K562 (cell line): ENCODE measurements around the gene RARRES2. TPM values are rescaled to one million over a fixed set of nuclear protein-coding genes. Genes with fewer than 3 reads are reported as not detected.
"Not testable (repeated sequence)": the region's sequence is repeated elsewhere in the genome, so short reads cannot be mapped to it uniquely, and the experiment has no call there.

Source experiments
- ATAC-seq: fragments of 200-7000 bp; cut with Tn5 transposase; 3 replicates; pipeline ENCODE4 v1.9.1; 2020; ENCODE audit warnings: moderate library complexity
- BruUV-seq: library from RNA; stranded (reverse); fragments of 400-500 nt; replicated peaks from 2 replicates; lab custom pipeline; 2021; lab: Mats Ljungman, UMichigan
- CTCF ChIA-PET: fragments of 300-600 bp; formaldehyde crosslinking; extraction: SDS; loops from one replicate; lab custom pipeline; 2021; ENCODE audit warnings: low intra/inter-chr PET ratio; lab: Yijun Ruan, JAX
- POLR2A ChIA-PET: fragments of 300-600, 350-650 bp; sonication (Branson Sonifier 250); formaldehyde crosslinking; extraction: SDS; loops from one replicate; lab custom pipeline; 2021; ENCODE audit warnings: antibody characterized with exemption, inconsistent platforms; lab: Yijun Ruan, JAX
- DNase-seq, 4 experiments: peaks; one replicate each; pipeline versions ENCODE4 v3.0.0 to v3.0.0-alpha.2; 2011 to 2018; ENCODE audit warnings: low spot score in 3 of 4, mixed read lengths in 3 of 4; ENCODE audit errors: extremely low read depth in 1 of 4
- FAIRE-seq: peaks from 2 replicates; lab custom pipeline; 2011; peaks lifted over from hg19 to GRCh38; lab: Jason Lieb, UNC
- H2AFZ ChIP-seq: 2 replicates; pipeline ENCODE4 v1.6.0; 2011; ENCODE audit warnings: low read depth, low read length, control low read depth, inconsistent platforms
- H3K27ac ChIP-seq: fragments of 200-600 bp; 3 replicates; pipeline ENCODE4 v1.8.0; 2011; ENCODE audit warnings: low read depth, mild to moderate bottlenecking, control low read depth, inconsistent platforms, low read length, moderate library complexity, mixed read lengths; ENCODE audit errors: extremely low read depth
- H3K27me3 ChIP-seq, 2 experiments: fragments of 300-600 bp in 1 of 2; 2 replicates in 1 of 2; 3 replicates in 1 of 2; pipeline versions ENCODE4 v1.6.0 to v1.8.0; 2011; ENCODE audit warnings: inconsistent platforms in 2 of 2, low read length in 2 of 2, mild to moderate bottlenecking in 1 of 2, mixed read lengths in 1 of 2, moderate library complexity in 1 of 2; ENCODE audit not compliant: control insufficient read depth in 2 of 2, insufficient read depth in 2 of 2
- H3K36me3 ChIP-seq: fragments of 300-600 bp; 3 replicates; pipeline ENCODE4 v1.8.0; 2011; ENCODE audit warnings: mild to moderate bottlenecking, low read length, inconsistent platforms; ENCODE audit not compliant: control insufficient read depth, insufficient read depth
- H3K4me1 ChIP-seq, 2 experiments: fragments of 200-600 bp in 1 of 2; replicated peaks in 1 of 2; 2 replicates in 1 of 2; 3 replicates in 1 of 2; pipeline versions ENCODE4 v1.5.1 to v1.8.0; 2011; ENCODE audit warnings: inconsistent platforms in 2 of 2, low read length in 2 of 2, mild to moderate bottlenecking in 1 of 2, mixed read lengths in 1 of 2, moderate library complexity in 1 of 2; ENCODE audit not compliant: control insufficient read depth in 2 of 2, insufficient read depth in 2 of 2
- H3K4me2 ChIP-seq: 2 replicates; pipeline ENCODE4 v1.6.1; 2011; ENCODE audit warnings: low read length, control low read depth, inconsistent platforms, mixed read lengths; ENCODE audit not compliant: insufficient read depth
- H3K4me3 ChIP-seq: fragments of 200-600 bp; sonication (generic), shearing (Covaris generic); 2 replicates; pipeline ENCODE4 v1.5.1; 2016; ENCODE audit warnings: control low read depth, inconsistent platforms
- H3K79me2 ChIP-seq: fragments of 200-600 bp; 3 replicates; pipeline ENCODE4 v1.8.0; 2011; ENCODE audit warnings: low read length, inconsistent platforms; ENCODE audit not compliant: control insufficient read depth, insufficient read depth
- H3K9ac ChIP-seq, 2 experiments: 2 replicates each; pipeline versions ENCODE4 v1.6.0 to v1.6.1; 2011; ENCODE audit warnings: low read depth in 2 of 2, low read length in 2 of 2, control low read depth in 1 of 2, inconsistent platforms in 1 of 2, mild to moderate bottlenecking in 1 of 2, mixed read lengths in 1 of 2; ENCODE audit not compliant: insufficient read depth in 1 of 2
- H3K9me1 ChIP-seq: one replicate; pipeline ENCODE4 v1.6.0; 2011; ENCODE audit warnings: inconsistent platforms, mild to moderate bottlenecking, low read length, moderate library complexity; ENCODE audit not compliant: control insufficient read depth, insufficient read depth
- H3K9me3 ChIP-seq: replicated peaks from 2 replicates; pipeline ENCODE4 v1.5.1; 2011; ENCODE audit warnings: low read depth, low read length, inconsistent platforms; ENCODE audit not compliant: control insufficient read depth, insufficient read depth
- H4K20me1 ChIP-seq: replicated peaks from 2 replicates; pipeline ENCODE4 v1.6.1; 2011; ENCODE audit warnings: low read length, inconsistent platforms, mixed read lengths; ENCODE audit not compliant: control insufficient read depth, insufficient read depth
- NR2C2 ChIP-seq, 2 experiments: fragments of 200-800 bp in 1 of 2; sonication (Bioruptor generic) in 1 of 2; sonication (generic) in 1 of 2; formaldehyde crosslinking in 1 of 2; IDR thresholded peaks; 2 replicates each; pipeline versions ENCODE4 v1.6.1 to v1.8.0; 2016 to 2022; ENCODE audit warnings: mild to moderate bottlenecking in 1 of 2, missing compliant biosample characterization in 1 of 2, missing genetic modification characterization in 1 of 2, missing genetic modification reagents in 1 of 2
- WGBS: fragments of 100-300 bp; shearing (Covaris generic); methylation state at CpG from one replicate; pipeline ENCODE4 v1.1.6; 2016; ENCODE audit warnings: low coverage, mixed read lengths; ENCODE audit not compliant: insufficient coverage; ENCODE audit errors: missing lambda C conversion rate; 5-methylcytosine and 5-hydroxymethylcytosine counted together
- in situ Hi-C: fragments of 300-500 bp; cut with MboI; formaldehyde crosslinking; loops from 4 replicates; pipeline ENCODE4 v1.15.0; 2018; ENCODE audit warnings: inconsistent platforms, mixed read lengths
- intact Hi-C: fragments of 100-400 bp; cut with micrococcal nuclease; formaldehyde crosslinking; loops from 2 replicates; pipeline ENCODE4 v1.14.2; 2022
- polyA plus RNA-seq, 8 experiments: library from polyadenylated mRNA; depleted of rRNA in 4 of 8; stranded (reverse) in 5 of 8; unstranded in 3 of 8; fragments of >200 nt; fragmentation: Nextera tagmentation in 2 of 8; fragmentation: Illumina TruSeq in 1 of 8; extraction: Ambion mirVana in 2 of 8; extraction: Trizol in 1 of 8; gene quantifications; 2 replicates each; pipeline versions ENCODE4 v1.2.1 to v1.2.3, GENCODE V29; 2011 to 2014; ENCODE audit warnings: inconsistent platforms in 1 of 8, missing spikeins in 1 of 8
- total RNA-seq, 7 experiments: library from RNA; depleted of rRNA in 6 of 7; stranded (reverse); fragments of >200 nt in 6 of 7; fragmentation: Illumina TruSeq in 2 of 7; extraction: Trizol in 2 of 7; gene quantifications; 2 replicates each; pipeline versions ENCODE4 v1.2.1 to v1.2.3, GENCODE V29; 2011 to 2021; ENCODE audit warnings: low replicate concordance in 1 of 7
- TF ChIP-seq, protein P1 (sequence below): fragments of 450-650 bp; IDR thresholded peaks from 2 replicates; pipeline ENCODE4 v1.6.1; 2016

The RARRES2 gene
- total and polyA plus RNA-seq, 9 of the 15 experiments (the other 6 are each of a cell fraction or from before 2014, with no cell fraction given): 0.11 to 1.7 (median 0.23) TPM; not detected in 6

DNA sequence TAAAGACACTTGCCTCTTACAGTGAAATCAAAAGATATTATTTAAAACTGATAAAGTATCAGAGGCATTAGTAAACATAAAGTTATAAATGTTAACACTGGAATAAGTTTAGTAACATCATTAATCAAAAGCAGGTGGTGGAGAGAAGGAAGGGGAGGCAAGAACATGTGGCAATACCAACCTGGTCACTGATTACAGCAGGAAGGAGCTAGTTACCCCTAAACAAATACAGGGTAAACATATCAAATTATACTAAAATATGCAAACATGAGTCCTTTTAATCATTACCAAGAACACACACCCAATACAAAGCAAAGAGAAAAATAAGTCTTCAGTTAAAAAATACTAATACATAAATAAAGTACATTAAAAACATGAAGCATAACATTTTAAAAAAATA lies 43.5 kb downstream of the RARRES2 start:
- H4K20me1 ChIP-seq, H3K4me2 ChIP-seq, H3K79me2 ChIP-seq, POLR2A ChIA-PET, FAIRE-seq, H3K27me3 ChIP-seq, BruUV-seq, H3K4me1 ChIP-seq, H3K4me3 ChIP-seq, intact Hi-C loops, H2AFZ ChIP-seq, H3K27ac ChIP-seq, H3K9ac ChIP-seq, DNase-seq, H3K9me1 ChIP-seq, ATAC-seq, H3K36me3 ChIP-seq, CTCF ChIA-PET, H3K9me3 ChIP-seq: not testable (repeated sequence)
- in situ Hi-C loops: loop anchor here (25.0 kb wide), 1 partner anchor 464 kb away; no protein-coding TSS in a partner anchor

DNA sequence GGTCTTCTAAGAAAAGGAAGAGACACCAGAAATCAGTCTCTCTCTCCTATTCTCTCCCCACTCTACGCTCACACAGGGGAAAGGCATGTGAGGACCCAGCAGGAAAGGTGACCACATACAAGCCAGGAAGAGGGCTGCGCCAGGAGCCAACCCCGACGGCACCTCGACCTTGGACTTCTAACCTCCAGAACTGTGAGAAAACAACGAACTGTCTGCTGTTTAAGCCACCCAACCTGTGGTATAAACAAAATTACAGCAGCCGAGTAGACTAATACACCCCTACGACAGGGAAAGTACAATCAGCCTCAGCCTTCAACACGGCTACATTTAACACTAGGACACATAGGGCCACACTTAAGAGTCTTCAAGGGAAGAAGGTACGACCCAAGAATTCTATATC lies 44.6 kb downstream of the RARRES2 start:
- peak; percentile 54 for ATAC-seq
- H3K9ac ChIP-seq; POLR2A ChIA-PET; intact Hi-C loops; H3K4me1 ChIP-seq; FAIRE-seq; H3K9me1 ChIP-seq; TF ChIP-seq NR2C2 (CRISPR knock-in tag; IDR thresholded peaks at IDR 0.05): not testable (repeated sequence)
- H3K4me2 ChIP-seq: peak overlapping the region; percentile 46; the same call in 1 of the 2 replicates
- H2AFZ ChIP-seq: peak overlapping the region; percentile 64; the same call in 1 of the 2 replicates
- TF ChIP-seq, protein P1, sequence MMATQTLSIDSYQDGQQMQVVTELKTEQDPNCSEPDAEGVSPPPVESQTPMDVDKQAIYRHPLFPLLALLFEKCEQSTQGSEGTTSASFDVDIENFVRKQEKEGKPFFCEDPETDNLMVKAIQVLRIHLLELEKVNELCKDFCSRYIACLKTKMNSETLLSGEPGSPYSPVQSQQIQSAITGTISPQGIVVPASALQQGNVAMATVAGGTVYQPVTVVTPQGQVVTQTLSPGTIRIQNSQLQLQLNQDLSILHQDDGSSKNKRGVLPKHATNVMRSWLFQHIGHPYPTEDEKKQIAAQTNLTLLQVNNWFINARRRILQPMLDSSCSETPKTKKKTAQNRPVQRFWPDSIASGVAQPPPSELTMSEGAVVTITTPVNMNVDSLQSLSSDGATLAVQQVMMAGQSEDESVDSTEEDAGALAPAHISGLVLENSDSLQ: peak; percentile 54
- 0 out of 2 replicates have a peak, but pooled peaks have one; percentile 18 for TF ChIP-seq NR2C2 (tag; IDR thresholded peaks at IDR 0.05)
- TF ChIP-seq, all 486 proteins: peak for 2; not testable (repeated sequence) for 484
- H3K36me3 ChIP-seq, H3K27me3 ChIP-seq, H3K9me3 ChIP-seq, H3K79me2 ChIP-seq, BruUV-seq, H3K4me3 ChIP-seq, H4K20me1 ChIP-seq, DNase-seq, CTCF ChIA-PET: not testable (repeated sequence)
- peak overlapping the region; percentile 46; the same call in 1 of the 3 replicates for H3K27ac ChIP-seq
- 44% methylated on average over 8 of the region's 10 CpGs for whole genome bisulfite sequencing
- in situ Hi-C loops: loop anchor here (25.0 kb wide), 1 partner anchor 465 kb away; no protein-coding TSS in a partner anchor
